ENCODE measurements around the gene TRPM4.

DNA sequence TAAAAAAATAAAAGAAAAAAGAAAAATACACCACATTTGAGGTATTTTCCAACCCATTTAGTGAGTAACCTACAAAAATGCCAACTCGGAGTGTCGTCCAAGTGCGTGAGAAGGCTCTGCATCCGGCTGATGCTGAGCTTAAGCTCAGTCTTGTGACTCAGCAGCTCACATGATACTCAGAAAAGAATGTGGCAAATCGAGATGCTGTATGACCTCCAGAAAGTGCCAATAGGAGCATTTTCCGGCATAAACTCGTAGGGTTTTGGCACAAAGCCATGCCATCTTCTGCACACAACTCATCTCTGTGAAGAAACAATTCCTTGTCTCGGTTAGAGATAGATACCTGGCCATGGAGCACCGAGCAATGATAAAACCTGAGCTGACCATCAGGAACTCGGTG is 58.5 kb downstream of the TRPM4 start:
- TF ChIP-seq, protein P1, sequence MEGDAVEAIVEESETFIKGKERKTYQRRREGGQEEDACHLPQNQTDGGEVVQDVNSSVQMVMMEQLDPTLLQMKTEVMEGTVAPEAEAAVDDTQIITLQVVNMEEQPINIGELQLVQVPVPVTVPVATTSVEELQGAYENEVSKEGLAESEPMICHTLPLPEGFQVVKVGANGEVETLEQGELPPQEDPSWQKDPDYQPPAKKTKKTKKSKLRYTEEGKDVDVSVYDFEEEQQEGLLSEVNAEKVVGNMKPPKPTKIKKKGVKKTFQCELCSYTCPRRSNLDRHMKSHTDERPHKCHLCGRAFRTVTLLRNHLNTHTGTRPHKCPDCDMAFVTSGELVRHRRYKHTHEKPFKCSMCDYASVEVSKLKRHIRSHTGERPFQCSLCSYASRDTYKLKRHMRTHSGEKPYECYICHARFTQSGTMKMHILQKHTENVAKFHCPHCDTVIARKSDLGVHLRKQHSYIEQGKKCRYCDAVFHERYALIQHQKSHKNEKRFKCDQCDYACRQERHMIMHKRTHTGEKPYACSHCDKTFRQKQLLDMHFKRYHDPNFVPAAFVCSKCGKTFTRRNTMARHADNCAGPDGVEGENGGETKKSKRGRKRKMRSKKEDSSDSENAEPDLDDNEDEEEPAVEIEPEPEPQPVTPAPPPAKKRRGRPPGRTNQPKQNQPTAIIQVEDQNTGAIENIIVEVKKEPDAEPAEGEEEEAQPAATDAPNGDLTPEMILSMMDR (IDR thresholded peaks at IDR 0.05; ENCODE audit: insufficient read depth, low read length, poor library complexity, severe bottlenecking), result no peak
- no peak for TF ChIP-seq EZH2phosphoT487 (conservative IDR thresholded peaks at IDR 0.05; ENCODE audit: low read length)

Data from SU-DHL-6 (cell line).